ENCODE measurements around the gene CAPN10.

CAPN10 gene

GRCh38 chr2:240563951-240564560 lies 22.5 kb upstream of the CAPN10 start:
- no peak for DNase-seq

DNA sequence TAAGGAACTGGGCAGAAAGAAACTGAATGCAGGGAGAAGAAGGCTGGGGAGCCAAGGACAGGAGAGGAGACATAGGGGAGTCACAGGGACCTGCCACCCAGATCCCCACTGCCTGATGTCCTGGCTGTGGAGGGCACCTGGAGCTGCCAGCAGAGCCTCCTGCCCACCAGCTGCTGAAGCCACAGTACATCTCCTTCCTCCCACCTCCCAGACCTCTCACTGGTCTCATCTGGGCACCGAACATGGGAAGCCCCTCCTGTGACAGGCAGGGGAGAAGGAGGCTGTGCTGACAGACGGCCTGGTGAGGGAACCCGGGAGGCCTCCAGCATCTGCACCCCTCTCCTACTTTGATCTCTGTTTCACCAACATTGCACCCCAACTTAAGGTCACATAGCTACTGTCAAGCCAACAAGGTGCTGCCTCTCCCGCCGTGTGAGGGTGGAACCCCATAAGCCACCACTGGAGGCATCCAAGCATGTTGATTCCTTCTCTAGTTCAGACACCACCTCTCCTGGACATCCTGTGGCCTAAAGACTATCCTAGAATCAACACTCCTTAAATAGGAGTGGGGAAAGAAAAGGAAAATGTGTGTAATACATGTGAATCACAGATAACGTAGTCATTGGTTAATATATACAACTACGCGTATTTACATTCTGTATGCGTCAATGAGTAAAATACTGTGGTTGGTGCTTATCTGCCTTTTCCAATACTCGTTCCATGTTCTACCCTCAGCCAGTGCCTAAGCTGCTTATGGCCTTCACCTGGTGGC lies 21.8 kb upstream of the CAPN10 start:
- DNase-seq = no peak

DNA sequence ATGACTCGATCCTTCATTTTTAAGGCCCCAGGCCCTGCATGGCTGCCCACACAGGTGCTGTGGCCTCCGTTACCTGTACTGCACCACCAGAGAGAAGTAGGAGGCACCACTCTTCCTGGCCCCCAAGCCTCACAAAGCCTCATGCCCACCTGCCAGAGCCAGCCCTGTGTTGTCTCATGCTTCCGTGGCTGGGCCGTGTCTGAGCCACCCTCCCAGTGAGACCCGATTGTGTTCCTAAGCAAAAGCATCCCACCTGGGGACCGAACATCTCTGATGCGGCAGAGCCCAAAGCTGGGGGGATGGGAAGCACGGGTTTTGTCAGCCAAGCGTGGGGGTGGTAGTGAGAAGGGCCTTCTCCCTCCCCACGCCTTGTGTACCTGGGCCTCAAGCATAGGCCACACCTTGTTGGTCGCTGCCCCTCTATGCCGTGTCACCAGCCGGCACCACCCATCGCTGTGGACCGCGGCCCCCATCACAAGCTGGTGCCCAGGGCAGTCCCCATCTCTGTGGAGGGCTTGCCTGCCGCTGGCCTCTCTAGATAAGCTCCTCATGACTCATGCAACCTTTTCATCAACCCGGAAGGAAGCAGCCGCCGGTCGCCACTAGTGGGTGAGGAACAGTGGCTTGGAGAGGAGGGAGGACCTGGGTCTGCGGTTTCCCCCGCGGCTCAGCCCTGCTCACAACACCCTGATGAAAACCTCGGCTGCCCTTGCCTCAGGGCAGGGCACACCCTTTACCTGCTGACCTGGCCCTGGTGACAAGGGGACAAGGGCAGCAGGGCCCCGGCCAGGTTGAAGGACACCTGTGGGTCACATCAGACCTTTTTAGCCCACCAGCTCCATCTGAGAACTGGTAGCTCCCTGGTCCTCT lies 21.0 kb upstream of the CAPN10 start:
- DNase-seq = peak; percentile 45

DNA sequence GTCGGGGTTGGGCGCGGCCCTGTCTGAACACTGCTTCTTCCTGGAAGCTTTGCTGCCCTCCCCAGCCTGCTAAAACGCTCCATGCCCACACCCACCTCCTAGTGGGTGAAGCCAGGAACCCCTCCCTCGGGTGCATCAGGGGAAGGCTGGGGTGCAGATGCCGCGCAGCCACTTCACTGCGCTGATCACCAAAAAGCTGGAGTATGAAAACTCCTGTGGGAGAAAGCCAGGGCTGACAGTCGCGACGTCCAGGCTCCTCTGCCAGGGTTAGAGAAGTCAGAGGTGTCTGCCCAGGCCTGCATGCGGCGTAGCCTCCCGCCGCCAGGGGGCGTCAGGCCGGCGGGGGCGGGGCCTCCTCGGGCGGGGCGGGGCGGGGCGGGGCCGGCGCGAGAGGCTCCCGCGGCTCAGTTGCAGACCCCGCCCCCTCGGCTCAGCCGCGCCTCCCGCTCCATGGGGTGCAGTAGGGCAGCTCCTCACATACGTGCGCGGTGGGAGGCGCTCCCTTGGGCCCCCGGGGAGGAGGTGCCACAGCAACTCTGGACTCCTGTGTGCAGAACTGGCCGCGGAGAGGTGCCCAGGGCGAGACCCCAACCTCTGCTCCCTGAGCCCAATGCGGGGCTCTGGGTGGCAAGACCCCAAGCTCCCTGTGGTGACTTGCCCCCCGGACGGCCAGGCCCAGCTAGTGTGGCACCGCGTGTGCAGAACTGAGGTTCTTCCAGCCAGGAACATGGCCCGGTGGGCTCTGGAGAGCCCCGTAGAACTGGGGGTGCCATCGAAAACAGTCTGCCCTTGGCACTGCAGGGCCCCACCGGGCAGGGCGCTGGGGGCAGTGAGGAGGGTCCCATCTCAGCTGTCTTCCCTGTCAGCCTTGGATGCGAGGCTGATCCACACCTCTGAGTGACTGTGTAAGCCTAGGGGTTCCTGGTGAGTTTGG lies 20.1 kb upstream of the CAPN10 start:
- peak; percentile 86 for DNase-seq

- no peak for DNase-seq
Observed at GRCh38 chr2:240567137-240567871, 19.2 kb upstream of the CAPN10 start.

- peak; percentile 40 for DNase-seq
Observed at GRCh38 chr2:240567872-240568677, 18.5 kb upstream of the CAPN10 start, which contains the start of gene RNPEPL1. Gene RNPEPL1 (plus strand): TSS chr2:240568484. CDS start chr2:240568587, 103 bp downstream.

- peak; percentile 56 for DNase-seq
Observed at GRCh38 chr2:240568678-240569522, 17.6 kb upstream of the CAPN10 start.

DNA sequence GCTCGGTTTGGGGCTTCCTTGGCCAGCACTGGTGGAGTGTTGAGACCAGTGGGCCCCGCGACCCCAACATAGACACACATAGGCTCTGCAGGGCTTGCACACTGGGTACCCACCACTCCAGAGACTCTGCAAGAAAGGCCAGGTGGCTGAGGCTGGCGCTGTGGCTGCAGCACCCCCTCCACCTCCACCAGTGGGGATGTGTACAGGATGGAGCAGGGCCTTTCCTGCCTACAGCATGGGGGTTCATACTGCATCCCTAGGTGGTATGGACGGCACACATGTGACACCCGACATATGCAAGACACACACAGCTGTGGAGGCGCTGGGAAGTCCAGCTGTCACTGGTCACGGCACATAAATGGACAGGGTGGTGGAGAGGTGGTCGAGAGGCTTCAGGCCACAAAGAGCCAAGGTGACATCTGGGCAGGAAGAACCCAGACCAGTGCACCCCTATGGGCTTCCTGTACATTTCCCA lies 17.0 kb upstream of the CAPN10 start:
- no peak for DNase-seq

- DNase-seq = no peak
Observed at GRCh38 chr2:240569998-240570530, 16.5 kb upstream of the CAPN10 start.

- DNase-seq = no peak
Observed at GRCh38 chr2:240570531-240571313, 15.8 kb upstream of the CAPN10 start.

GRCh38 chr2:240571314-240571973 lies 15.1 kb upstream of the CAPN10 start:
- no peak for DNase-seq

GRCh38 chr2:240572141-240573031 lies 14.1 kb upstream of the CAPN10 start:
- DNase-seq = no peak

GRCh38 chr2:240573071-240573515 lies 13.4 kb upstream of the CAPN10 start:
- no peak for DNase-seq

GRCh38 chr2:240573516-240574385 lies 12.8 kb upstream of the CAPN10 start:
- no peak for DNase-seq

DNA sequence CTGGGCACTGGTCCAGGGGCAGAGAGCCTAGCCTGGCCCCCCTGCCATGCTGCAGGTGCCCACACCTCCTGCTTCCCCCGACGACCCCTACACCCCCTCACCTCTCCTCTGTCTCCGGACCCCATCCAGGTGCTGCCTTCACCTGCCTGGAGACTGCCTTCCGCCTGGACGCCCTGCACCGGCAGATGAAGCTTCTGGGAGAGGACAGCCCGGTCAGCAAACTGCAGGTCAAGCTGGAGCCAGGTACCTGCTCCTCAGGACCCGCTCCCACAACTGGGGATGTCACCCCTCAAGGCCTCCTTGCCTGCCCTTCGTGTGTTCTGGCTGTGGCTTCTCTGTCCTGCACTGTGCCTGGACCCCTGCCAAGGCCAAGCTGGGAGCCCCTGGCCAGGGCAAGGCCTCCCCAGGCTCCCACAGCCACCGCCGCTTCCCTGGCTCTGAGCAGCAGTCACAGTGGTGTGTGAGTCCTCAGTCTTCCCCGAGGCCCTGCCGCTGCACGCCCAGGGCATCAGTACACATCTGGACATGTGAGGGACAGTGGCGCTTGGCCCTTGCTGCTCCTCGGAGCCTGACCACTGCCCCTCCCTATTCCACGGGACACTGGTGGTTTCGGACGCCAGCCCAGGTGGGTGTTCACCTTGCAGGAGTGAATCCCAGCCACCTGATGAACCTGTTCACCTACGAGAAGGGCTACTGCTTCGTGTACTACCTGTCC lies 12.0 kb upstream of the CAPN10 start:
- no peak for DNase-seq
